SIG-M5 treated with dmso at 0.1 percent for 504 hours (cell line): ENCODE results near the gene NEK3.
"Not testable (repeated sequence)": the region's sequence is repeated elsewhere in the genome, so short reads cannot be mapped to it uniquely, and the experiment has no call there.

ENCODE experiments used
- DNase-seq: peaks from one replicate; lab custom pipeline; 2025; ENCODE audit not compliant: unreplicated experiment; lab: John Stamatoyannopoulos, UW

The NEK3 gene

GRCh38 chr13:52170828-52171391 is 11.5 kb upstream of the NEK3 start:
- DNase-seq = not testable (repeated sequence)

- no peak for DNase-seq
Observed at GRCh38 chr13:52169839-52170238, 10.4 kb upstream of the NEK3 start.

- no peak for DNase-seq
Observed at GRCh38 chr13:52165411-52165810, 6.0 kb upstream of the NEK3 start.

GRCh38 chr13:52164989-52165388 is 5.6 kb upstream of the NEK3 start:
- no peak for DNase-seq

- DNase-seq = not testable (repeated sequence)
Observed at GRCh38 chr13:52163878-52164277, 4.5 kb upstream of the NEK3 start.

GRCh38 chr13:52162279-52163101 is 3.1 kb upstream of the NEK3 start:
- DNase-seq = no peak

GRCh38 chr13:52161181-52161646 is 1.8 kb upstream of the NEK3 start:
- DNase-seq = no peak

GRCh38 chr13:52160506-52160905 is 1.1 kb upstream of the NEK3 start:
- DNase-seq = no peak

GRCh38 chr13:52160053-52160452 is 656 bp upstream of the NEK3 start:
- DNase-seq = no peak

- DNase-seq = peak; percentile 34
Observed at GRCh38 chr13:52158629-52159158, 703 bp downstream of the NEK3 start.

- no peak for DNase-seq
Observed at GRCh38 chr13:52156724-52157261, 2.6 kb downstream of the NEK3 start.

GRCh38 chr13:52155177-52155576 is 4.2 kb downstream of the NEK3 start:
- DNase-seq = no peak

- no peak for DNase-seq
Observed at GRCh38 chr13:52147225-52147624, 12.2 kb downstream of the NEK3 start.

GRCh38 chr13:52141299-52141698 is 18.1 kb downstream of the NEK3 start:
- DNase-seq = no peak

GRCh38 chr13:52137489-52137888 is 21.9 kb downstream of the NEK3 start:
- DNase-seq = no peak

GRCh38 chr13:52136763-52137162 is 22.6 kb downstream of the NEK3 start:
- no peak for DNase-seq

GRCh38 chr13:52130641-52131040 is 28.8 kb downstream of the NEK3 start:
- DNase-seq = no peak

GRCh38 chr13:52128714-52129700 is 30.4 kb downstream of the NEK3 start, which contains the start of gene NEK5:
Gene NEK5 (minus strand): TSS chr13:52129073. CDS start chr13:52127482, 1,591 bp downstream.
- DNase-seq = peak; percentile 57

GRCh38 chr13:52127783-52128702 is 31.4 kb downstream of the NEK3 start:
- peak; percentile 76 for DNase-seq

- no peak for DNase-seq
Observed at GRCh38 chr13:52127378-52127777, 32.0 kb downstream of the NEK3 start.
